ENCODE results near the gene AUP1. TPM values are rescaled to one million over a fixed set of nuclear protein-coding genes. Genes with fewer than 3 reads are reported as not detected.

The AUP1 gene
- total RNA-seq, 1 donor from 2014 or later: 143 TPM

DNA sequence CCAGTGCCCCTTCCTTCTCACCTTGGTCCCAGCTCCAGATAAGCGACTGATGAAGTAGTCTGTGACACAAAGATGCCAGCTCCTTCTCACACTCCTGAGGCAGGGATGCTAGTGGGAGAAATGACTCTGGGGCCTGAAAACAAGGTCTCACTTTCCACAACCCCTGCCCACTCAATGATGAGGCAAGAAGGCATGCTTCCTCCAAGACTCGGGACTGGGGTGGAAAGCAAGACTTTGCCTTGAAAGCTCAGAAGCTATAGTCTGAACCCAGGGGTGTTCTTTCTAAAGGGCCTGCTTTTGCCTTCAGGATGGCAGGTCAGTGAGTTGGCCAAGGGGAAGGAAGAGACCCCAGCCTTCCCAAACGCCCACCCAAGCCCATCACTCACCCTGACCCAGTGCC, 48.1 kb downstream of the AUP1 start:
- H3K27me3 ChIP-seq (ENCODE audit: control insufficient read depth, insufficient read depth, low read length): no peaks in the 10 kb centered on the region
- TF ChIP-seq, protein P1, sequence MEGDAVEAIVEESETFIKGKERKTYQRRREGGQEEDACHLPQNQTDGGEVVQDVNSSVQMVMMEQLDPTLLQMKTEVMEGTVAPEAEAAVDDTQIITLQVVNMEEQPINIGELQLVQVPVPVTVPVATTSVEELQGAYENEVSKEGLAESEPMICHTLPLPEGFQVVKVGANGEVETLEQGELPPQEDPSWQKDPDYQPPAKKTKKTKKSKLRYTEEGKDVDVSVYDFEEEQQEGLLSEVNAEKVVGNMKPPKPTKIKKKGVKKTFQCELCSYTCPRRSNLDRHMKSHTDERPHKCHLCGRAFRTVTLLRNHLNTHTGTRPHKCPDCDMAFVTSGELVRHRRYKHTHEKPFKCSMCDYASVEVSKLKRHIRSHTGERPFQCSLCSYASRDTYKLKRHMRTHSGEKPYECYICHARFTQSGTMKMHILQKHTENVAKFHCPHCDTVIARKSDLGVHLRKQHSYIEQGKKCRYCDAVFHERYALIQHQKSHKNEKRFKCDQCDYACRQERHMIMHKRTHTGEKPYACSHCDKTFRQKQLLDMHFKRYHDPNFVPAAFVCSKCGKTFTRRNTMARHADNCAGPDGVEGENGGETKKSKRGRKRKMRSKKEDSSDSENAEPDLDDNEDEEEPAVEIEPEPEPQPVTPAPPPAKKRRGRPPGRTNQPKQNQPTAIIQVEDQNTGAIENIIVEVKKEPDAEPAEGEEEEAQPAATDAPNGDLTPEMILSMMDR (IDR thresholded peaks at IDR 0.05; ENCODE audit: insufficient read depth, low read length, poor library complexity, severe bottlenecking): no peak
- no peak for DNase-seq (ENCODE audit: low read depth)
- H3K36me3 ChIP-seq (ENCODE audit: control insufficient read depth, insufficient read depth, low read length): no peaks in the 10 kb centered on the region
- peak overlapping the region; percentile 60 for H3K4me3 ChIP-seq (ENCODE audit: low read depth, low read length)

Other genes with a start within 250 kb of the AUP1 start
- gene SLC4A5, start 186.3 kb downstream of the AUP1 start, total RNA-seq: 1.2 and 1.8 TPM in 2 replicates
- 124 and 129 TPM in 2 replicates for gene DCTN1, start 149.4 kb downstream of the AUP1 start, total RNA-seq
- 3.0 and 4.3 TPM in 2 replicates for gene C2orf81, start 108.1 kb downstream of the AUP1 start, total RNA-seq
- 24.6 and 28.0 TPM in 2 replicates for gene WDR54, start 108.0 kb downstream of the AUP1 start, total RNA-seq
- 88.4 and 103 TPM in 2 replicates for gene RTKN, start 87.8 kb downstream of the AUP1 start, total RNA-seq
- gene INO80B, start 74.6 kb downstream of the AUP1 start, total RNA-seq: 20.6 and 31.3 TPM in 2 replicates
- gene WBP1, start 71.3 kb downstream of the AUP1 start, total RNA-seq: 78.9 and 96.9 TPM in 2 replicates
- gene MOGS, start 64.3 kb downstream of the AUP1 start, total RNA-seq: 68.1 and 70.9 TPM in 2 replicates
- gene MRPL53, start 57.0 kb downstream of the AUP1 start, total RNA-seq: 18.7 and 24.6 TPM in 2 replicates
- 4.4 and 9.5 TPM in 2 replicates for gene CCDC142, start 46.7 kb downstream of the AUP1 start, total RNA-seq
- gene TTC31, start 46.6 kb downstream of the AUP1 start, total RNA-seq: 19.1 and 20.3 TPM in 2 replicates
- gene LBX2, start 30.1 kb downstream of the AUP1 start, total RNA-seq: 1.9 and 3.4 TPM in 2 replicates
- gene PCGF1, start 22.0 kb downstream of the AUP1 start, total RNA-seq: 17.1 and 19.3 TPM in 2 replicates
- 0.27 TPM in 1 of 2 replicates, not detected in the other for gene TLX2, start 15.3 kb downstream of the AUP1 start, total RNA-seq
- gene DQX1, start 3.5 kb downstream of the AUP1 start, total RNA-seq: not detected in 2 replicates
- gene HTRA2, start 227 bp upstream of the AUP1 start, total RNA-seq: 35.1 and 36.0 TPM in 2 replicates
- gene LOXL3, start 24.2 kb upstream of the AUP1 start, total RNA-seq: 3.3 and 4.2 TPM in 2 replicates
- 23.6 and 27.7 TPM in 2 replicates for gene DOK1, start 25.0 kb upstream of the AUP1 start, total RNA-seq
- gene M1AP, start 118.6 kb upstream of the AUP1 start, total RNA-seq: 1.3 and 1.6 TPM in 2 replicates
- gene SEMA4F, start 124.5 kb upstream of the AUP1 start, total RNA-seq: 11.2 and 16.4 TPM in 2 replicates

Data from kidney epithelial cell (primary cell).